AG04450 (cell line): ENCODE data around the gene NCOA3. TPM values are rescaled to one million over a fixed set of nuclear protein-coding genes. Genes with fewer than 3 reads are reported as not detected.

Experiments used
- CTCF ChIA-PET: fragments of 300-600, 350-600 bp; formaldehyde crosslinking; extraction: SDS; loops from one replicate; lab custom pipeline; 2022; ENCODE audit warnings: antibody characterized with exemption, inconsistent platforms; lab: Charles Lee
- POLR2A ChIA-PET: fragments of 350-600 bp; formaldehyde crosslinking; extraction: SDS; loops from one replicate; lab custom pipeline; 2021; ENCODE audit warnings: antibody characterized with exemption, inconsistent platforms; lab: Yijun Ruan, JAX
- DNase-seq: peaks from one replicate; pipeline ENCODE4 v3.0.0-alpha.2; 2011; ENCODE audit warnings: low read depth, low spot score
- H3K27ac ChIP-seq: one replicate; pipeline ENCODE4 v1.5.1; 2012; ENCODE audit warnings: low read depth, low read length, control low read depth
- H3K27me3 ChIP-seq: one replicate; pipeline ENCODE4 v1.6.0; 2012; ENCODE audit warnings: low read length; ENCODE audit not compliant: control insufficient read depth, insufficient read depth
- H3K4me3 ChIP-seq: 2 replicates; pipeline ENCODE4 v1.5.1; 2011; ENCODE audit warnings: mild to moderate bottlenecking, low read depth, low read length, control low read depth
- H3K9me3 ChIP-seq: 2 replicates; pipeline ENCODE4 v1.5.1; 2012; ENCODE audit warnings: low read length; ENCODE audit not compliant: control insufficient read depth, insufficient read depth
- polyA plus RNA-seq: library from polyadenylated mRNA; depleted of rRNA; stranded (reverse); fragments of >200 nt; gene quantifications from 2 replicates; pipeline ENCODE4 v1.2.3, GENCODE V29; 2011
- TF ChIP-seq, protein P1 (sequence below): IDR thresholded peaks from 2 replicates; pipeline ENCODE4 v1.5.1; 2011; ENCODE audit warnings: low read depth, low read length, control low read depth, inconsistent platforms

The NCOA3 gene
- polyA plus RNA-seq, 1 experiment: 25.4 TPM

DNA sequence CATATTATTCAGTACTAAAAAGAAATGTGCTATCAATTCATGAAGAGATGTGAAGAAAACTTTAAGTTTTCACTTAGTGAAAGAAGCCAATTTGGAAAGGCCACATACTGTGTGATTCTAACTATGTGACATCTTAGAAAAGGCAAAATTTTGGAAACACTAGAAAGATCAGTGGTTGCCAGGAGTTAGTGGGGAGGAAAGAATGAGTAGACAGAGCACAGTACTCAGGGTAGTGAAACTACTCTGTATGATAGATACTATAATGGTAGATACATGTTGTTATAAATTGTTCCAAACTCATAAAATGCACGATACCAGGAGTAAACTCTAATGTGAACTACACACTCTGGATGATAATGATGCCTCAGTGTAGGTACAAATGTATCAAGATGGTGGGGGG is 14.2 kb downstream of the NCOA3 start:
- peaks cover 15% of the 10 kb centered on the region for H3K9me3 ChIP-seq
- CTCF ChIA-PET: interaction anchor here (0.8 to 1.0 kb wide), 2 partner anchors 13 to 132 kb away, joined by 3 read pairs; no protein-coding TSS in a partner anchor
- no peaks in the 10 kb centered on the region for H3K27me3 ChIP-seq
- TF ChIP-seq, protein P1, sequence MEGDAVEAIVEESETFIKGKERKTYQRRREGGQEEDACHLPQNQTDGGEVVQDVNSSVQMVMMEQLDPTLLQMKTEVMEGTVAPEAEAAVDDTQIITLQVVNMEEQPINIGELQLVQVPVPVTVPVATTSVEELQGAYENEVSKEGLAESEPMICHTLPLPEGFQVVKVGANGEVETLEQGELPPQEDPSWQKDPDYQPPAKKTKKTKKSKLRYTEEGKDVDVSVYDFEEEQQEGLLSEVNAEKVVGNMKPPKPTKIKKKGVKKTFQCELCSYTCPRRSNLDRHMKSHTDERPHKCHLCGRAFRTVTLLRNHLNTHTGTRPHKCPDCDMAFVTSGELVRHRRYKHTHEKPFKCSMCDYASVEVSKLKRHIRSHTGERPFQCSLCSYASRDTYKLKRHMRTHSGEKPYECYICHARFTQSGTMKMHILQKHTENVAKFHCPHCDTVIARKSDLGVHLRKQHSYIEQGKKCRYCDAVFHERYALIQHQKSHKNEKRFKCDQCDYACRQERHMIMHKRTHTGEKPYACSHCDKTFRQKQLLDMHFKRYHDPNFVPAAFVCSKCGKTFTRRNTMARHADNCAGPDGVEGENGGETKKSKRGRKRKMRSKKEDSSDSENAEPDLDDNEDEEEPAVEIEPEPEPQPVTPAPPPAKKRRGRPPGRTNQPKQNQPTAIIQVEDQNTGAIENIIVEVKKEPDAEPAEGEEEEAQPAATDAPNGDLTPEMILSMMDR: no peak
- POLR2A ChIA-PET: interaction anchor here (1.2 kb wide), 1 partner anchor 14 kb away, joined by 3 read pairs; the partner anchor contains the start of gene NCOA3
- no peak for DNase-seq
- H3K27ac ChIP-seq: no peak overlapping the region
- H3K4me3 ChIP-seq: no peak overlapping the region

DNA sequence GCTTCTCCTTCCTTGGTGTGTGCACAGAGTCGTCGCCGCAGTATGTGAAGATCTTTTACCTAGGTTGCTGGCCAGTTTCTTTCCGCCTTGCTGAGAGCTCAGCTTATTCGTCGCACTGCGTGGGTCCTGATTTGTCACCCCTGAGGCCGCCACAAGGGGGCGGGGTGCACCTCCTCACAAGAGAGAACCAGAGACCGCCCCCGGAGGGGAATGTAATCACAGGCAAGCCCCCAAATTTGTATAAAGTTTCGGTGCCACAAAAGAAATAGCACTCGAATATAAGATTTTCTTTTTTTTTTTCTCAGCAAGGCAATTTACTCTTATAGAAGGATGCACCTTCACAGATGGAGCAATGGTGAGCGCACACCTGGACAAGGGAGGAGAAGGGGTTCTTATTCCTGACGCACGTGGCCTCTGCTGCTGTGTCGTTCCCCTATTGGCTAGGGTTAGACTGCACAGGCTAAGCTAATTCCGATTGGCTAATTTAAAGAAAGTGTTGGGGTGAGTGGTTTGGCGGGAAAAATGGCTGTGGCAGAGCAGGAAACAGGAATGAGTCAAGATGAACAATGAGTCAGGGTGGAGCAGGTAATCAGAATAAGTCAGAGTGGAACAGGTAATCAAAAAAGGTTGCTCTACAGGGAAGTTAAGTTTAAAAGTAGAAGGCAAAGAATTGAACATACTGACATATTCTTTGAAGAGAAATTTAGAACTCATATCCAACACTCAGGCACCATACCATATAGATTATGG is 19.5 kb downstream of the NCOA3 start:
- POLR2A ChIA-PET: no interaction called here

DNA sequence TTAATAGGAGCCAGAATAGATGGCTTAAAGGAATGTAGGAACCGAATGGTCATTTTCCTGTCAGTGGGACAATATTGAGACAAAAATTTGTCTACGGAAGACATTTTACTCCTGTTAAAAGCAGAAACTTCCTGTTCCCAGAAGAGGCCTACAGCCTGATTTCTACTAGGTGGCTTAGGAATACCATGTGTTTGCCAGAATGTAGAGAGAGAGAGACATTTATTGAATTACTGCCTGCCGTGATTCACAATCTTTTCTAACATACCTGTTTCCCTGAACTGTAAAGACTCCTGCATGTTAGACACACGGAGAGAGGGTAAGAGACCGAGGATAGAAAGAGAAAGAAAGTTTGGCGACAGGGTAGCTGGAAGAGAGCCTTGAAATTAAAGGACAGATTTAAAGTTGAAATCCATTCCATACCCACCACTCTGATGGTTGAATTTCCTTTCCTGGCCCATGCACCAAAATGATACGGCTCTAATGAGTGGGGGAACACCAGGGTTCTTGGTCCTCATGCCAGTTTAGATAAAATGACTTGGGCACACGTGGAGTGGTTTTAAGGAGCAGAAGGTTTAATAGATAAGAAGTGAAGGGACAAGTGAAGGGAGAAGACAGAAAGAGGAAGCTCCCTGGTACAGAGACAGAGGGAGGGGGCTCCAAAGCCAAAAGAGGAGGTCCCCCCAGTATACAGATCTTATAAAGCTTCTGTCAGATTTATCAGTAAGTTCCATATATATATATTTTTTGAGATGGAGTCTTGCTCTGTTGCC is 22.5 kb downstream of the NCOA3 start:
- POLR2A ChIA-PET: no interaction called here
- TF ChIP-seq, protein P1: no peak
- H3K4me3 ChIP-seq: no peak overlapping the region
- DNase-seq: no peak
- CTCF ChIA-PET: no interaction called here
- peaks cover 41% of the 10 kb centered on the region for H3K9me3 ChIP-seq
- H3K27ac ChIP-seq: no peak overlapping the region
- no peaks in the 10 kb centered on the region for H3K27me3 ChIP-seq

More for the DNA sequence above, 19.5 kb downstream of the NCOA3 start:
- Histone ChIP-seq H3K9me3 (peaks cover 35% of the 10 kb centered on the region), H3K27ac (no peak overlapping the region), H3K27me3 (no peaks in the 10 kb centered on the region), H3K4me3 (no peak overlapping the region)
- DNase-seq: no peak
- TF ChIP-seq, protein P1: no peak
- CTCF ChIA-PET: no interaction called here

DNA sequence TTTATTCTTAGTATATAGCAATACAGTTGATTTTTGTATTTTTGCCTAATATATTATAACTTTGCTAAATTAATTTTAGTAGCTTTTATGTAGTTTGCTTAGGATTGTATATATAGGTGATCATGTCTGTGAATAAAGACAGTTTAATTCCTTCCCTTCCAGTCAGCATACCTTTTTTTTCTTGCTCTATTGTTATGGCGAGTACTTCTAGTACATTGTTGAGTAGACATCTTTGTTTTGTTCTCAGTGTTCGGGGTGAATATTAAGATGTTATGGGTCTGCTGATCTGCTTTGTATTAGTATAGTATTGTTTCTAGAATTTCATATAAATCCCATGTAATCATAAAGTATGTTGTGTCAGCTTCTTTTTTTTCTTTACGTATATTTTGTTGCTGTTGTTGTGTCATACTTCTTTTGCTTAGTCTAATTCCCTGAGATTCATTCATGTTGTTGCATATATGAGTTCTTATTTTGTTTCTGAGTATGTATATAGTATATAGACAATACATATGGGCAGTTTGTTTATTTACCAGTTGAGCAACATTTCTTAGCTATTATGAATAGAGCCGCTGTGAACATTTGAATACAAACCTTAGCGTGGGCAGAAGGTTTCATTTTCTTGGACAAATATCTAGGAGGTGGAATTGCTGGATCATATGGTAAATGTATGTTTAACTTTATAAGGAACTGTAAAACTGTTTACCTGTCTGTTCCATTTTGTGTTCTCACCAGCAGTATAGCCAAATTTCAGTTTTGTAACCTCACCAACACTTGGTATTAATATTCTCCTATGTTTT is 25.5 kb downstream of the NCOA3 start:
- H3K9me3 ChIP-seq: peaks cover 16% of the 10 kb centered on the region
- H3K27me3 ChIP-seq: no peaks in the 10 kb centered on the region
- TF ChIP-seq, protein P1: no peak
- POLR2A ChIA-PET: interaction anchor here (0.5 to 0.6 kb wide), 2 partner anchors 108 to 286 kb away, joined by 3 to 10 read pairs; no protein-coding TSS in a partner anchor
- H3K4me3 ChIP-seq: no peak overlapping the region
- CTCF ChIA-PET: interaction anchor here (0.5 kb wide), 1 partner anchor 183 kb away, joined by 4 read pairs; no protein-coding TSS in a partner anchor
- no peak for DNase-seq
- no peak overlapping the region for H3K27ac ChIP-seq
